GM10266 (cell line): Measurements from ENCODE around the gene C3.
A peak's percentile ranks its signal among the peaks of the same experiment; 100 is the strongest.
"Not testable (repeated sequence)": the region's sequence is repeated elsewhere in the genome, so short reads cannot be mapped to it uniquely, and the experiment has no call there.

Experiments
- DNase-seq: peaks from one replicate; pipeline ENCODE4 v3.0.0; 2012; ENCODE audit errors: extremely low spot score
- TF ChIP-seq, protein P1 (sequence below): IDR thresholded peaks from 2 replicates; pipeline ENCODE4 v1.5.1; 2012; ENCODE audit warnings: mild to moderate bottlenecking, low read depth; ENCODE audit not compliant: control insufficient read depth, insufficient read depth; ENCODE audit errors: missing control alignments

The C3 gene

DNA sequence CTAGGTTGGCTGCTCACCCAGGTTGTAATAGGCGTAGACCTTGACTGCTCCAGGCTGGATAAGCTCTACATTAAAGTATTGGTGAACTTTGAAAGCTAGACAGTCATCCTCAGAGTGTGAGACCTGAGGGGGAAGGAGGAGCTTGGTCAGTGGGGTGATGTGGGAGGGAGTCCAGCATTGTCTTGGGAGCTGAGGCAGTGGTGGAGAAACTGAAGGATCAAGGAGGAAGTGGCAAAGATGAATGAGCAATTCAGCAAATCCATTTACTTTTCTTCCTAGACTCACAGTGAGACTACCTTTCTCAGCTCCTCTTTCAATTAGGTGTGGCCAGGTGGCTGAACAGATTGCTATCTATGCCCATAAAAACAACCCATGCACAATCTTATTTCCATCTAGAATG, 40.3 kb downstream of the C3 start:
- DNase-seq: no peak

DNA sequence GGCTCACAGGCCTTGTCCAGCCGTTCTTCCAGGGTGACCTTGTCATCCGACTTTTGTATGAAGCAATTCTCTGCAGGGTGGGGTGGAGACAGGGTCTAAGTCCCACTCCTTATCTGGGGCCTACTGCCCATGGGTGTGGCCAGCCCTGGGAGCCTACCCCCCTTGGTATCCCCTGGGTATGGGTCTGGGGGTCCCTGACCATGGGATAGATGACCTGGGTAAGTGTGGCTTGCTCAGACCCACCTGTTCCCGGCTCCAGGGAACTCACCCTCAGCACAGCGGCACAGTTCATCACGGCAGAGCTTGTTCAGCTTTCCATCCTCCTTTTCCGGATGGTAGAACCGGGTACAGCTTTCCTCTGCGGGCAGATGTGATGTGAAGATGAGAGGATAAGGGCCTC, 41.3 kb downstream of the C3 start:
- TF ChIP-seq, protein P1, sequence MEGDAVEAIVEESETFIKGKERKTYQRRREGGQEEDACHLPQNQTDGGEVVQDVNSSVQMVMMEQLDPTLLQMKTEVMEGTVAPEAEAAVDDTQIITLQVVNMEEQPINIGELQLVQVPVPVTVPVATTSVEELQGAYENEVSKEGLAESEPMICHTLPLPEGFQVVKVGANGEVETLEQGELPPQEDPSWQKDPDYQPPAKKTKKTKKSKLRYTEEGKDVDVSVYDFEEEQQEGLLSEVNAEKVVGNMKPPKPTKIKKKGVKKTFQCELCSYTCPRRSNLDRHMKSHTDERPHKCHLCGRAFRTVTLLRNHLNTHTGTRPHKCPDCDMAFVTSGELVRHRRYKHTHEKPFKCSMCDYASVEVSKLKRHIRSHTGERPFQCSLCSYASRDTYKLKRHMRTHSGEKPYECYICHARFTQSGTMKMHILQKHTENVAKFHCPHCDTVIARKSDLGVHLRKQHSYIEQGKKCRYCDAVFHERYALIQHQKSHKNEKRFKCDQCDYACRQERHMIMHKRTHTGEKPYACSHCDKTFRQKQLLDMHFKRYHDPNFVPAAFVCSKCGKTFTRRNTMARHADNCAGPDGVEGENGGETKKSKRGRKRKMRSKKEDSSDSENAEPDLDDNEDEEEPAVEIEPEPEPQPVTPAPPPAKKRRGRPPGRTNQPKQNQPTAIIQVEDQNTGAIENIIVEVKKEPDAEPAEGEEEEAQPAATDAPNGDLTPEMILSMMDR: no peak
- no peak for DNase-seq

More for the DNA sequence above, 40.3 kb downstream of the C3 start:
- TF ChIP-seq, protein P1: no peak

DNA sequence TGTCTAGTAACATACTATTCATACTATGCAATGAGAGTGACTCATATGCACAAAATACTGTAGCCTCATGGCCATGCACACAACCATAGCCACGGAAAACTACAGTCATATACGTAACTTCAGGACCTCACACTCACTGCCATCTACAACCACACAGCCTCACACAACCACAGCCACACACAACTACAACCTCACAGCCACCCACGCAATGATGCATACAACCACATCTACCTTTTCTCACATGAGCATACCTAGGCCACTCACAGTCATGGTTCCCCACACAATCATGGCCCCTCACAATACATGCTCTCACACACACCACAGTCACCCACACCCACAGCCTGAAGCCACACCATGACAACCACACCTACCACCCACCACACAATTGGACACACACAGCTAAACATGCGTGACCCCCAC, 41.8 kb downstream of the C3 start:
- TF ChIP-seq, protein P1: no peak
- DNase-seq: no peak

DNA sequence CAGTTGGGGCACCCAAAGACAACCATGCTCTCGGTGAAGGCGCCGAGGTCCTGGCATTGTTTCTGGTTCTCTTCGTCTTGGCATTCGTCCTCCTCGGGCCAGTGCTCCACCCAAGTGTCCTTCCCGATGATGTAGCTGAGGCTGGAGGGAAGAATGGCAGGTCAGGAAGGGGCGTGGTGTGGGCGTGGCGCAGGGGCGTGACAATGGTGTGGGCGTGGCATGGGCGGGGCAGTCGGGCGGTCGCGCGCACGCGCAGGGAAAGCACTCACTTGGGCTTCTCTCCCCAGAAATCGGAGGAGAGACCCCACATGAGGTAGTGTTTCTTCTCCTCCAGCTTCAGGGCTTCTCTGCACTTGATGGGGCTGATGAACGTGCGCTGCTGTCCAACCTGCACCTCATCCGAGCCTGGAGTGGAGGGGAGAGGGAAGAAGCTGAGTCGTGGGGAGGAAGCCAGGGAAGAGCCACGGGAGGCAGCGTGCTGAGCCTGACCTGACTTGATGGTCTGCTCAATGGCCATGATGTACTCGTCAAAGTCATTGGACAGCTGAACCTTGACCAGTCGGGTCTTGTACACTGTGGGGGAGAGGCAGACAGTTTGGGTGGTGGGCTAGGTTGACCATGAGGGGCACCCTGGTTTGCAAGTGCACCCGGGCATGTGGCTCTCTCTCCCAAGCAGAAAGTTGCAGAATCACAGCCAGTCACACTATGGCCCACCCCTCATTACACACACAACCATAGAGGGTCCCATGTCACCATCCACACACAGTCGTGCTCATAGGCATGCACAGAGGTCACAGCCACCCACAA, 42.4 kb downstream of the C3 start:
- TF ChIP-seq, protein P1: no peak
- no peak for DNase-seq

DNA sequence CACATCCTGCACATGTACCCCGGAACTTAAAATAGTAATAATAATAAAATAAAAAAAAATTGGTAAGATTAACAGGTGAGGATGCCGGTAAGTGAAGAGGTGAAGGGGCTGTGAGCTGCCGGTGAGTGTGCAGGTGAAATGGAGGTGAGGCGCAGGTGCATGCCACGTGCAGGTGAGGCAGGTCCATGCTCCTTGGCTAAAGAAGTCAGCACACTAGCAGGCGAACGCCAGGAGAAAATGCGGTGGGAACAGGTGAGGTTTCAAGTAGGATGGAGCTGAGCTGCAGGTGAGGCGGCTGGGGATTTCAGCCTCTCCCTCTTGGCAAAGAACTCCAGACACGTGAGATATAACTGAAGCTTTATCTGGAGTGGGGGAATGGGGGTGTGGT, 43.0 kb downstream of the C3 start:
- DNase-seq: no peak
- TF ChIP-seq, protein P1: no peak

DNA sequence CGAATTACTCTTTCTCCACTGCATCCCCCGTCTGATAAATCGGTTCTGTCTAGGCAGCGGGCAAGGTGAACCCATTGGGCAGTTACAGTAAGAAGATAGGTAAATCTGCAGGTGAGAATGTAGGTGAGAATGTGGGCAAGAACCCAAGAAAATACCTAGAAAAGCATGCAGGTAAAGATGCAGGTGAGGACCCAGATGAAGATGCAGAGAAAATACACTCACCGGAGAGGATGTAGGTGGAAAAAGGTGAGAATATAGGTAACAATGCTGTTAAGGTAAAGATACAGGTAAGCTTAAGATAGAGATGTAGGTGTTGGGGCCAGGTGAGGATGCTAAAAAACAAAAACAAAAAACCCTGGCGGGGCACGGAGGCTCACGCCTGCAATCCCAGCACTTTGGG, 44.2 kb downstream of the C3 start:
- TF ChIP-seq, protein P1: no peak
- DNase-seq: no peak

DNA sequence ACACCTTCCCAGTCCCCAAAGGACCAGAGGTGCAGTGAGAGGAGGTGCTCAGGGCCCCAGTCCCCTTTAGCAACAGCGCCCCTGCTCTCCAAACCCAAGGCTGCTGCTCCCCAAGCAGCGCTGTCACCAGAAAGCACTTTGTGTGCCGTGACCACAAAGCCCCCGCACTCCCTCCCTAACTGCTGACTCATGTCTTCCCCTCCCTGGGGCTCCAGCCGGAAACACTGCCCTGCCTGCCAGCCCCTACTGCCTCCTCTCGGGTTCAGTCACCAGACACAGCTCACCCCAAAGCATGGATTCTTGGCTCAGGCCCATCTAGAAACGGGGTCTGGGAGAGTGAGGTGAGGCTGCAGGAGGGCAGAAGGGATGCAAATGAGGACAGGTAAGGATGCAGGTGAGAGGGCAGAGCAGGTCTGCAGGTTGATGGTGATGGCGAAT, 45.6 kb downstream of the C3 start:
- DNase-seq: peak; percentile 89
- TF ChIP-seq, protein P1: peak; percentile 26

DNA sequence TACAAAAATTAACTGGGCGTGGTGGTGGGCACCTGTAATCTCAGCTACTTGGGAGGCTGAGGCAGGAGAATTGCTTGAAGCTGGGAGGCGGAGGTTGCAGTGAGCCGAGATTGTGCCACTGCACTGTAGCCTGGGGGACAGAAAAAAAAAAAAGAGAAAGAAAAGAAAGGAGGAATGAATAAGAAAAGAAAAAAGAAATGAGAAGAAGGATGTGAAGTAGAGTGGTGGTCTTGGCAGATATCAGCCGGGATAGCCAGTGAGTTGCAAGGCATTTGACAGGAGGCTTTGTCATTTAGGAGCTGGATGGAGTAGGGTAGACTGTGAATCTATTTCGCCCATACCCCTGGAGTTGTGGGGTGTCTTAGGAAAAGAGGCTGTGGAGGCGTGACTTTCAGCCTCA, 46.0 kb downstream of the C3 start:
- not testable (repeated sequence) for DNase-seq
